ENCODE measurements around the gene MEPE.
"Not testable (repeated sequence)": the region's sequence is repeated elsewhere in the genome, so short reads cannot be mapped to it uniquely, and the experiment has no call there.

Gene MEPE

DNA sequence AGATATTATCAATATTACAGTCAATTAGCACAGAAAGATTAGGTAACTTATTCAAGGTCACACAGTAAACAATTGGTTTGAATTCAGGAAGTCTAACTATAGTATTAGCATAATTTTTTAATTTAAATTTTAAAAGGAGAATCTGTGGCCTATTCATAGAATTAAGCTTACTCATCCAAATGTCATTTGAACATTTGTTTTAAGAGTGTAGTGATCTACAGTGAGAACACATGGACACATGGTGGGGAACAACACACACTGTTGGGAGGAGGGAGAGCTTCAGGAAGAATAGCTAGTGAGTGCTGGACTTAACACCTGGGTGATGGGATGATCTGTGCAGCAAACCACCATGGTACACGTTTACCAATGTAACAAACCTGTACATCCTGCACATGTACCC lies 48.3 kb downstream of the MEPE start:
- TF ChIP-seq, protein P1, sequence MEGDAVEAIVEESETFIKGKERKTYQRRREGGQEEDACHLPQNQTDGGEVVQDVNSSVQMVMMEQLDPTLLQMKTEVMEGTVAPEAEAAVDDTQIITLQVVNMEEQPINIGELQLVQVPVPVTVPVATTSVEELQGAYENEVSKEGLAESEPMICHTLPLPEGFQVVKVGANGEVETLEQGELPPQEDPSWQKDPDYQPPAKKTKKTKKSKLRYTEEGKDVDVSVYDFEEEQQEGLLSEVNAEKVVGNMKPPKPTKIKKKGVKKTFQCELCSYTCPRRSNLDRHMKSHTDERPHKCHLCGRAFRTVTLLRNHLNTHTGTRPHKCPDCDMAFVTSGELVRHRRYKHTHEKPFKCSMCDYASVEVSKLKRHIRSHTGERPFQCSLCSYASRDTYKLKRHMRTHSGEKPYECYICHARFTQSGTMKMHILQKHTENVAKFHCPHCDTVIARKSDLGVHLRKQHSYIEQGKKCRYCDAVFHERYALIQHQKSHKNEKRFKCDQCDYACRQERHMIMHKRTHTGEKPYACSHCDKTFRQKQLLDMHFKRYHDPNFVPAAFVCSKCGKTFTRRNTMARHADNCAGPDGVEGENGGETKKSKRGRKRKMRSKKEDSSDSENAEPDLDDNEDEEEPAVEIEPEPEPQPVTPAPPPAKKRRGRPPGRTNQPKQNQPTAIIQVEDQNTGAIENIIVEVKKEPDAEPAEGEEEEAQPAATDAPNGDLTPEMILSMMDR (conservative IDR thresholded peaks at IDR 0.05): no peak
- no peak overlapping the region for H3K27ac ChIP-seq

DNA sequence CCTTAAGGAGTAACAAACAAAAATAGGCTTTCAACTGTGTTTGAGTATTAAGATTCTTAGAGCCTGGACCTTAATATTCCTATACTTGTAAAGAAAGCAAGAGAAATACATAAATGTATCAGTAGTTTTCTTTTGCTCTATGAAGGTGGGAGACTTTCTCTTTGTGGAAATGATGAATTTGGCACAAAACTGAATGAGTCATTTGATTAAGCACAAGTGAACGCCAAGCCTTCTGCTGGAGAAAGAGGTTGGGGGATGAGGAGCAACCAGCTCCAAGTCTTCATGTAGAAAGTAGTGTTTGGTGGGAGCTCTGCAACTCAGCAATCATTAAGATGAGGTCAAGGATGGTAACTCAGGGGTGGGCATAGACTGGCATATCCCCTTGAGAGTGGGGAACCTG lies 49.6 kb downstream of the MEPE start:
- TF ChIP-seq, protein P1 (conservative IDR thresholded peaks at IDR 0.05): no peak
- no peak overlapping the region for H3K27ac ChIP-seq

DNA sequence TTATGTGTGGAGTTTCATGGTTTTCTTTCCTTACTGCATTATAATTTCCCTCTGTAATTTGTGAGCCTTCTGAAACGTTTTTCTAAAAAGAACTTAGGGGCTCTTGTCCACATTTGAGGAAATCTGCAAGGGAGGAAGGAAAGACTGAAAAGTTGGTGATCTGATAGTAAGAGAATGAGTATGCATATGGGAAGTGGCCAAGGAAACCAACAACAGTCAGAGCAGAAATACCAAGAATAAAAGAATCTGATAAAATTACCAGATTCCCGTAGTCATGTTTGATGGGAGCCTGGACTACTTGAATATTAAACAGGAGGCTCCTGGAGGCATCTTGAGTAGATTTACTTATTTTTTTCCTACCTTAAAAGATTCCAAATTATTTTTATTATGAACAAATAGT lies 50.1 kb downstream of the MEPE start:
- TF ChIP-seq, protein P1 (conservative IDR thresholded peaks at IDR 0.05): no peak
- no peak overlapping the region for H3K27ac ChIP-seq

DNA sequence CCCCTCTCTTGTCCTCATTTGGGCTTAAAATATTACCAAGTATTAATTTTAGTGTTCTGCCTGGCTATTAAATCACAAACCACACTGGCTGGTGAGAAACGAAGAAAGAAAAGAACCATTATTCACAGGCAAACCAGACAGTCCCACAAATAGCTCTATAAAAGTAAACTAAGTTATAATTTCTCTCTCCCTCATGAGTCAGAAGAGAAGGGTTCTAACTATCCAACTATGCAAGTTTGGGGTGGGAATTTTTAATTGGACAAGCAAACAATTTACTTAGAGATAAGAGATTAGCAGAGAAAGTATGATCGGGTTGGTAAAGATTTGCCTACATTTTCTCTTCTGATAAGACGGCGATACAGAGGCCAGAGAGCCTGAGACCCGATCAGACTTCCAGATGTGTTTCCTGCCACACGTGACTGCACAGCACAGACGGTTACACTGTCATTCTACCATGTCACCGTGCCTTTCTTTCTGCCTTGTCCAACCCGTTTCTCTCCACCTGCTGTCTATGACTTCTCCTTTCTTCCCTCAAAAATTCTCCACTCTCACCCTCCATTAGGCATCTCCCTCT lies 52.3 kb downstream of the MEPE start:
- TF ChIP-seq, protein P1 (conservative IDR thresholded peaks at IDR 0.05): no peak
- no peak overlapping the region for H3K27ac ChIP-seq

DNA sequence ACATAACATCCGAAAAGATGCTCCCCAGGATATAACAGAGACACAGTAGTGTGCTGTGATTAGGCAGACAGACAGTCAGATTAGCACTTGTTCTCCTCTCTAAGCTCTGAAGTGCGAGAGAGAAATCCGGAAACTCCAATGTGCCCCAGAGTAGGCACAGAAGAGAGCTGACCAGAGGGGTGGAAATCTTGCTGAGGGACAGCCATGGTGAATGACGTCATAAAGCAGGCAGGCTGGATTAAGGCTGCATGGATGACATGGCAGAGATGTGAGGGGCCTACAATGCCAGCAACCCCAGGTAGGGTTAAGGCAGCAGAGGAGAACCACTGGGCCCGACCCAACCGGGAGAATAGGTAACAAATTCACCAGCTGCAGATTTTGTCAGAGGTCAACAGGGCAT lies 53.3 kb downstream of the MEPE start:
- TF ChIP-seq, protein P1 (conservative IDR thresholded peaks at IDR 0.05): no peak
- no peak overlapping the region for H3K27ac ChIP-seq

DNA sequence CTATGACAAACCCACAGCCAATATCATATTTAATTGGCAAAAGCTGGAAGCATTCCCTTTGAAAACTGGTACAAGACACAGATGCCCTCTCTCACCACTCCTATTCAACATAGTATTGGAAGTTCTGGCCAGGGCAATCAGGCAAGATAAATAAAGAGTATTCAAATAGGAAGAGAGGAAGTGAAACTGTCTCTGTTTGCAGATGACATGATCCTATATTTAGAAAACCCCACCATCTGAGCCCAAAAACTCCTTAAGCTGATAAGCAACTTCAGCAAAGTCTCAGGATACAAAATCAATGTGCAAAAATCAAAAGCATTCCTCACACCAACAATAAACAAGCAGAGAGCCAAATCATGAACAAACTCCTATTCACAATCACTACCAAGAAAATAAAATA lies 58.0 kb downstream of the MEPE start:
- H3K27ac ChIP-seq: not testable (repeated sequence)

DNA sequence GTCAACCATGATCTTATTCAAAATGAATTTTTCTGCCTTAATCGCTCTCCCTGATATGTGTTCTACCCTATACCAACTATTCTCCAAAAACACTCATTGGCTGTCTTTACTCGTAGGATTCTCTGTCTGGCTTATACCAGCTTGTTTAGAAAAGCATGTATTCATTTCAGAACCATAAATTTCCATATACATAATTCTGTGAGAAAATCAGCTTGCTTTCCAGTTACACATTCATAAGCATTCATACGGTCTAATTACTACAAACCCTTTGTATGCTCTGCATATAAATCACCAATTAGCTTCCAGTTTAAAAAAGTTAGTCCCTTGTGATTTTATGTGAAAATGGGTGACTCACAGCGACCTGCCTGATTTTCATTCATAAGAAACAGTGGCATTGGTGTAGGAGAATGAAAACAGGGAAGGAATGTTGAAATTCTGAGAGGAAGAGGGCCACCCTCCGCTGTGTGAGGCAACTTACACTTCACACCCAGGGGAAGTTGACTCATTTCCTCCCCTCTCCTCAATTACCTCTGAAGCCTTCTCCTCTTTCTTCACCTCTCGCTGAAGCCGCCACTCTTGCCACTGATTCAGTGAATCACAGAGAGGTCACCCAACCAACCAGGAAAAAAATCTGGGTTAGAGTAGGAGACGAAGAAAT lies 63.3 kb downstream of the MEPE start:
- TF ChIP-seq, protein P1 (conservative IDR thresholded peaks at IDR 0.05): no peak
- no peak overlapping the region for H3K27ac ChIP-seq

Data from VCaP (cell line).